CD14-positive monocyte (primary cell): Measurements from ENCODE around the gene CFAP299. TPM values are rescaled to one million over a fixed set of nuclear protein-coding genes. Genes with fewer than 3 reads are reported as not detected.

Experiments
- DNase-seq, 3 donors: peaks; one replicate each; pipeline ENCODE4 v3.0.0-alpha.2; 2011 to 2022
- H2AFZ ChIP-seq: 2 replicates; pipeline ENCODE4 v1.6.0; 2012; ENCODE audit warnings: mild to moderate bottlenecking, low read depth, low read length, inconsistent platforms; ENCODE audit not compliant: insufficient read depth, poor library complexity, severe bottlenecking
- H3K27ac ChIP-seq, 2 donors: 1 replicate in 1 of 2; 2 replicates in 1 of 2; pipeline ENCODE4 v1.5.1; 2012 to 2013; ENCODE audit warnings: low read length in 2 of 2, control low read depth in 1 of 2, inconsistent platforms in 1 of 2, low read depth in 1 of 2, mild to moderate bottlenecking in 1 of 2
- H3K27me3 ChIP-seq, 2 donors: one replicate each; pipeline versions ENCODE4 v1.6.0 to v1.6.1; 2011 to 2013; ENCODE audit warnings: low read length in 2 of 2; ENCODE audit not compliant: control insufficient read depth in 2 of 2, insufficient read depth in 2 of 2
- H3K36me3 ChIP-seq, 2 donors: replicated peaks in 1 of 2; 1 replicate in 1 of 2; 2 replicates in 1 of 2; pipeline versions ENCODE4 v1.5.1 to v1.6.1; 2012 to 2013; ENCODE audit warnings: low read length in 2 of 2, control low read depth in 1 of 2, inconsistent platforms in 1 of 2, mild to moderate bottlenecking in 1 of 2; ENCODE audit not compliant: insufficient read depth in 2 of 2, control insufficient read depth in 1 of 2
- H3K4me1 ChIP-seq, 2 donors: 1 replicate in 1 of 2; 2 replicates in 1 of 2; pipeline versions ENCODE4 v1.5.1 to v1.6.1; 2012 to 2013; ENCODE audit warnings: low read length in 2 of 2, control low read depth in 1 of 2, inconsistent platforms in 1 of 2, mild to moderate bottlenecking in 1 of 2, moderate library complexity in 1 of 2; ENCODE audit not compliant: insufficient read depth in 2 of 2, control insufficient read depth in 1 of 2
- H3K4me2 ChIP-seq: replicated peaks from 2 replicates; pipeline ENCODE3; 2012; ENCODE audit warnings: low read length, moderate library complexity, mild to moderate bottlenecking; ENCODE audit not compliant: poor library complexity, severe bottlenecking; ENCODE audit errors: extremely low read depth
- H3K4me3 ChIP-seq, 3 experiments: fragments of 200-600 bp in 1 of 3; sonication (generic) in 1 of 3; replicated peaks in 1 of 3; 1 replicate in 2 of 3; 2 replicates in 1 of 3; pipeline ENCODE4 v1.5.1; 2011 to 2013; ENCODE audit warnings: low read length in 3 of 3, mild to moderate bottlenecking in 3 of 3, control low read depth in 2 of 3, low read depth in 2 of 3, inconsistent platforms in 1 of 3, moderate library complexity in 1 of 3
- H3K79me2 ChIP-seq: 2 replicates; pipeline ENCODE4 v1.6.0; 2012; ENCODE audit warnings: mild to moderate bottlenecking, control low read depth, inconsistent platforms, low read length, moderate library complexity; ENCODE audit not compliant: insufficient read depth
- H3K9ac ChIP-seq: 2 replicates; pipeline ENCODE4 v1.6.0; 2017; ENCODE audit warnings: low read length, mild to moderate bottlenecking; ENCODE audit not compliant: insufficient read depth, poor library complexity, severe bottlenecking
- H3K9me3 ChIP-seq, 2 donors: replicated peaks in 1 of 2; 1 replicate in 1 of 2; 2 replicates in 1 of 2; pipeline versions ENCODE4 v1.5.1 to v1.6.1; 2012 to 2013; ENCODE audit warnings: low read length in 2 of 2, control low read depth in 1 of 2; ENCODE audit not compliant: control insufficient read depth in 1 of 2, insufficient read depth in 1 of 2
- H4K20me1 ChIP-seq: 2 replicates; pipeline ENCODE4 v1.6.0; 2012; ENCODE audit warnings: mild to moderate bottlenecking, low read length, control low read depth, moderate library complexity; ENCODE audit not compliant: insufficient read depth
- H3K27ac Mint-ChIP-seq, 7 donors: one replicate each; pipeline ENCODE4 v1.8.0; 2020; ENCODE audit warnings: mild to moderate bottlenecking in 7 of 7, mixed read lengths in 7 of 7, moderate library complexity in 6 of 7, inconsistent platforms in 2 of 7
- H3K27me3 Mint-ChIP-seq, 3 donors: one replicate each; pipeline ENCODE4 v1.8.0; 2021 to 2022; ENCODE audit warnings: low read depth in 3 of 3, mild to moderate bottlenecking in 3 of 3, mixed read lengths in 3 of 3, moderate library complexity in 3 of 3, inconsistent platforms in 1 of 3
- H3K36me3 Mint-ChIP-seq, 2 donors: one replicate each; pipeline ENCODE4 v1.8.0; 2020; ENCODE audit warnings: mixed read lengths in 2 of 2, inconsistent platforms in 1 of 2, mild to moderate bottlenecking in 1 of 2
- H3K4me1 Mint-ChIP-seq: one replicate; pipeline ENCODE4 v1.8.0; 2020; ENCODE audit warnings: mild to moderate bottlenecking, mixed read lengths
- H3K4me3 Mint-ChIP-seq, 2 donors: one replicate each; pipeline ENCODE4 v1.8.0; 2020; ENCODE audit warnings: mild to moderate bottlenecking in 2 of 2, mixed read lengths in 2 of 2, moderate library complexity in 1 of 2
- H3K9me3 Mint-ChIP-seq, 7 donors: one replicate each; pipeline ENCODE4 v1.8.0; 2020 to 2022; ENCODE audit warnings: mixed read lengths in 7 of 7, mild to moderate bottlenecking in 6 of 7, moderate library complexity in 6 of 7, inconsistent platforms in 2 of 7
- CTCF ChIP-seq: fragments of 200-600 bp; IDR thresholded peaks from one replicate; pipeline ENCODE4 v1.8.0; 2022; ENCODE audit warnings: antibody characterized with exemption, mild to moderate bottlenecking
- WGBS: methylation state at CpG from one replicate; pipeline ENCODE4 v1.1.5; 2013; ENCODE audit warnings: missing lambda C conversion rate; ENCODE audit not compliant: insufficient coverage; 5-methylcytosine and 5-hydroxymethylcytosine counted together
- intact Hi-C, 2 donors: fragments of 100-400 bp; cut with micrococcal nuclease; formaldehyde crosslinking; loops; one replicate each; pipeline versions ENCODE4 v1.15.0 to v1.15.1; 2023
- polyA plus RNA-seq, 3 donors: library from polyadenylated mRNA; depleted of rRNA in 1 of 3; unstranded in 2 of 3; stranded (reverse) in 1 of 3; fragments of 300-500 nt in 2 of 3; fragments of >200 nt in 1 of 3; fragmentation: Illumina TruSeq in 2 of 3; gene quantifications; 1 replicate in 2 of 3; 2 replicates in 1 of 3; pipeline ENCODE4 v1.2.3, GENCODE V29; 2012 to 2021

CFAP299 gene
- polyA plus RNA-seq, 3 donors: not detected

DNA sequence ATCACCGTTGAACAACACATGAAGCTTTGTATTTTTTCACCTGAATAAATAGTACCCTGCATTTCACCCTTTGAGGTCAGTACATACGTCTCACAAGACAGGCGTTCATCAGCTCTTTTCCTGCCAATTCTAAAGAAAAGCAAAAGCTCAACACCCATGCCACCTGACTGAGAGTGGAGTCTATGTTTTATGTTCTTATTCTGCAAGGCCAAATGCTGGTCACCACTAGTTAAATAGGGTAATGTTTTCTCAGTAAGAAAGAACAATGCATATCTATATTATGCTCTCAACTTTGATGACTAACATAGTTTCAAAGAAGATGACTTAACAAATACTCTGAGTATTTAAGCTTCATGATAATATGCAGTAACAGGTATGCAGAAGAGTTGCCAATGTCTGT lies 358.6 kb downstream of the CFAP299 start:
- Histone ChIP-seq H3K27me3 (no peaks in the 10 kb centered on the region), H3K27ac (no peak overlapping the region), H2AFZ (no peak overlapping the region), H3K4me1 (no peaks in the 10 kb centered on the region), H3K9me3 (no peaks in the 10 kb centered on the region), H3K36me3 (no peaks in the 10 kb centered on the region), H3K4me3 (no peak overlapping the region), H3K4me2 (no peak overlapping the region), H3K9ac (no peak overlapping the region), H3K79me2 (no peaks in the 10 kb centered on the region), H4K20me1 (no peaks in the 10 kb centered on the region)
- TF ChIP-seq CTCF: no peak
- Mint-ChIP-seq H3K27me3 (no peaks in the 10 kb centered on the region), H3K9me3 (peaks cover 0 to 4% (median 3%) of the 10 kb centered on the region in 7 donors), H3K27ac (no peak overlapping the region), H3K36me3 (no peaks in the 10 kb centered on the region), H3K4me1 (no peaks in the 10 kb centered on the region), H3K4me3 (no peak overlapping the region)
- no peak for DNase-seq
- WGBS: 75% methylated on average over 1 of the region's 3 CpGs
- intact Hi-C loops: no loop called here

DNA sequence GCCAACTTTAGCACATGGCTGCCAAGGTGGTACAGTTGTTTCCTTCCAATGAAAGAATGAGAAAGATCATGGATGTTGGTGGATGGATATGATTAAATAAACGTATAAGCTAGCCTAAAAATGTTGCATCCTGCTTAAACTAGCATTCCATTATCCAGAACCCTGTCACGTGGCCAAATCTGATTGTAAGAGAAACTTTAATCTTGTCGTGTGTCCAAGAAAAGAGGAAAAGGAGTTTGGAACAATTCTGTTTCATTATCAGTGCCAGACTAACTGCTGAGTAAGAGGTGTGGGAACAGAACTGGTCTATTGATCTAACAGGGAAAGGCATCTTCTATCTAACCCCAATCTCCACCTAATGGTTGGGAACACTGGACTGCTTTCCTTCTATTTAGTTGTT lies 369.8 kb downstream of the CFAP299 start:
- Mint-ChIP-seq H3K36me3 (no peaks in the 10 kb centered on the region), H3K9me3 (peaks cover 0 to 2% (median 0%) of the 10 kb centered on the region in 7 donors), H3K27me3 (no peaks in the 10 kb centered on the region), H3K4me1 (no peaks in the 10 kb centered on the region), H3K4me3 (no peak overlapping the region), H3K27ac (no peak overlapping the region)
- H3K9me3 ChIP-seq: no peaks in the 10 kb centered on the region
- no peak overlapping the region for H2AFZ ChIP-seq
- H3K4me1 ChIP-seq: no peaks in the 10 kb centered on the region
- no peaks in the 10 kb centered on the region for H3K27me3 ChIP-seq
- intact Hi-C loops: no loop called here
- no peaks in the 10 kb centered on the region for H3K79me2 ChIP-seq
- H4K20me1 ChIP-seq: no peaks in the 10 kb centered on the region
- H3K27ac ChIP-seq: no peak overlapping the region
- no peak for TF ChIP-seq CTCF
- no peak overlapping the region for H3K9ac ChIP-seq
- H3K36me3 ChIP-seq: no peaks in the 10 kb centered on the region
- WGBS: no CpG with 5 or more reads among the region's 3 CpGs
- no peak overlapping the region for H3K4me3 ChIP-seq
- H3K4me2 ChIP-seq: no peak overlapping the region
- DNase-seq: no peak
